HG03565 (cell line): ENCODE results near the gene DPH1.

ENCODE experiments used
- ATAC-seq: cut with Tn5 transposase; IDR thresholded peaks from one replicate; pipeline ENCODE4 v1.9.1; 2021; ENCODE audit warnings: mild to moderate bottlenecking, moderate library complexity; ENCODE audit not compliant: unreplicated experiment

Gene DPH1

DNA sequence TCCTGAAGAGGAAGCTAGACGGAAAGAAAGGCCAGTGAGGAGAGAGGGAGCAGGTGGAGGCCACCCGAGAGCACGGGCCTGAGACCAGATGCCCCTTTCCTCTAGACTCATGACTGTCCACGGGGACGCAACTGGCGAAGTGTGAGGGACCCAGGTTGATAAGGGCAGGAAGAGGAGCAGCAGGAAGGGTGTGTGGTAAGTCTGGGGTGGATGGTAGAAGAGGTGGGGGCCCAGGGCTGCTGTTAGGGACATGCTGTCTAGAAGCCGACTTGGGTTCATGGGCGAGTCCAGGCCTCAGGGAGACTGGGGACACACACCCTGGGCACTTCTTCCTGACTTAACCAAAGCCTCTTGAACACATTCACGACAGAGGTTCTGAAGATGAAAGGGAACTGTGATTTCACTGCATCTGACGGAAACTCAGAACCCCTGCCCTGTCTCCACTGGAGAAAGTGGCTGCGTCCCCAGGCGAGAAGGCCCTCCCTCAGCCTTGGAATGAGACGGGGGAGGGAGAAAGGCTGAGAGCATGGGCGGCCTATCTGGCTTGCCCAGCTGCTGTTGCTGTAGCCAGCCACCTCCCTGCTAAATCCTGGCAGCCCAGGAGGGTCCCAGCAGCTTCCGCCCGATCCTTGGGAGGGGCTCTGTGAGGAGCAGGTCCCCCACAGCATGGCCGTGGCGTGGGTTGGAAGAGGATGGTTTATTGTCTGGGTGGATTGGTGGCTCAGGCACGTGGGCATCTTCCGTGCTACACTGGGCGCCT is 30.9 kb downstream of the DPH1 start:
- no peak for ATAC-seq

DNA sequence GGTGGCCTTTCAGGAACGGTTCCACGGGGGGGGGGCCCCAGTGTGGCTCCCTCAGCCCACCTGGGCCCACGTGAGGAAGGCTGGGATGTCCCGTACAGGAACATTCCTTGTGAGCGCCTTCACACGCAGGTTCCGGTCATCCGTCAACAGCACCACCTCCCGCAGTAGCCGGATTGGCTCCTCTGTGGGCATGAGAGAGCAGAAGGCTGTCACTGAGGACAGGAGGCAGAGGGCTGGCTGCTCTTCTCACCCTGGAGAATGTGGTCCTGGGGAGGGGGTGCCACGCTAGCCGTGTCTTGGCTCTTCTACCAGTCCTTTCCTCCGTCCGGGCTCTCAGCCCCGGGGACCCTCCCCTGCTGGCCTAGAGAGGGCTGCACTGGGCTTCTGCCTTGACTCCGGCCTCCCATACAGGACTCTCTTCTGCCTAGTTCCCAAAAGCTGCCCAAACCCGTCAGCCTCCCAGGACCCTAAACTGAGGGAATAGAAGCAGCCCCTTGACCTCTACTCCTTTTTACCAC is 31.5 kb downstream of the DPH1 start:
- ATAC-seq: no peak

DNA sequence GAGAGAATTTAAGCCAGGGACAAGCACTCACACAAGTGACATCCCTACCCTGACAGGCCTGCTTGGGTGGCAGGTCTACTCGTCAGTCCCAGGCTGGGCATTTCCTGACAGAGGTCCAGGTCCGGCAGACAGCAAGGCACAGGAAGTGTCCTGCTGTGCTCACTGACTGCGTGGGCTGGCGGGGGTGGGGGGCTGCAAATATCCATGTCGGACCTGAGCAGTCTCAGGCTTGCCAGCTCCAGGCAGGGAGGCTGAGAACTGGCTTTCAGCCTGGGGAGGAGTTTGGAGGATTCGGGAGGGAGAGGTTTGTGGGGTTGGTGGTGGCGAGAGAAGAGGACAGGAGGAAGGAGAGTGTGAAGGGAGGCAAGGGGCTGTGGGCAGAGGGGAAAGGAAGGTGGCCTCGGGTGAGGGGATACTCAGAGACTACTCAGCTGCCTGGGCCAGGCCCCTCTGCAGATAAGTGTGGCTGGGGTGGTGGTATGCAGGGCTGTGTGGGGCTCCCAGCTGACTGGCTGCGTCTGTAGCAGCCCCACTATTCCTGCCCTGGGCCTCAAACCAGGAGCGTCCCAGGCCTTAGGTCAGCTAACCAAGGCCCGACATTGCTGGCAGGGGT is 32.7 kb downstream of the DPH1 start:
- ATAC-seq: no peak

- ATAC-seq: no peak
Measured at GRCh38 chr17:2063261-2064146, 33.6 kb downstream of the DPH1 start.

DNA sequence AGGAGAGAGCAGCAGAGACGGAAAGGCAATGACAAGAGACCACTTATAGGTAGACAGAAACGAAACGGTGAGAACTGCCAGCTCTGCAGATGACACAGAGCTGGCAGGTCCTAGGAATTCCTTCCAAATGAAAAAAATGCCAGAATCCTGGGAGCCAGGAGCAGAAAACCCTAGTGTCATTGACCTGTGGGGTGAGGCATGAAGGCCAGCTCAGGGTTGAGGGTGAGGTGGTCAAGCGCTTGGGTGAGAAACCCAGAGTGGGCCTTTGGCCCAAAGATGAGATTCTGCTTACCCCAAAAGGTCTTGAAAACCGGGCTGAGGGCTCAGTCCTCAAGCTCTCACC is 34.2 kb downstream of the DPH1 start:
- no peak for ATAC-seq

DNA sequence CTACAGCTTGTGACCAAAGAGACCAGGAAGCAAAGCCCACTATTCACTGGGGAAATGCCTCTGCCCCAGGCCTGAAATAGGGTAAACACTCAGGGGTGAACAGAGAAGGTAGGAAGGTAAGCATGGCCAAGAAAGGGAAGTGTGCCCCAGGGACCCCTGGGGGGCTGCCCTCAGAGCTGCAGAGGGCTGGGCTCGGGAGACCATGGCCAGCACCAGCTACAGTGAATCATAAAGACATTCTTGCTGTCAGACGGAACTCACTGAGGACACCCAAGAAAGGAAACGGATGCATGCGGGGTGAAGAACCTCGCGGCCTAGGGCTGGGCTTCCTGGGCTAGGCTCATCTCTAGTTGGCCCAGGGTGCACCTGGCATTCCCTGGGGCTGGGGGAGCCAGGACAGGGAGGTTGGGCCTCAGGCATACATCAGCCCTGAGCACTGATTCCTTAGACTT is 34.6 kb downstream of the DPH1 start:
- no peak for ATAC-seq

DNA sequence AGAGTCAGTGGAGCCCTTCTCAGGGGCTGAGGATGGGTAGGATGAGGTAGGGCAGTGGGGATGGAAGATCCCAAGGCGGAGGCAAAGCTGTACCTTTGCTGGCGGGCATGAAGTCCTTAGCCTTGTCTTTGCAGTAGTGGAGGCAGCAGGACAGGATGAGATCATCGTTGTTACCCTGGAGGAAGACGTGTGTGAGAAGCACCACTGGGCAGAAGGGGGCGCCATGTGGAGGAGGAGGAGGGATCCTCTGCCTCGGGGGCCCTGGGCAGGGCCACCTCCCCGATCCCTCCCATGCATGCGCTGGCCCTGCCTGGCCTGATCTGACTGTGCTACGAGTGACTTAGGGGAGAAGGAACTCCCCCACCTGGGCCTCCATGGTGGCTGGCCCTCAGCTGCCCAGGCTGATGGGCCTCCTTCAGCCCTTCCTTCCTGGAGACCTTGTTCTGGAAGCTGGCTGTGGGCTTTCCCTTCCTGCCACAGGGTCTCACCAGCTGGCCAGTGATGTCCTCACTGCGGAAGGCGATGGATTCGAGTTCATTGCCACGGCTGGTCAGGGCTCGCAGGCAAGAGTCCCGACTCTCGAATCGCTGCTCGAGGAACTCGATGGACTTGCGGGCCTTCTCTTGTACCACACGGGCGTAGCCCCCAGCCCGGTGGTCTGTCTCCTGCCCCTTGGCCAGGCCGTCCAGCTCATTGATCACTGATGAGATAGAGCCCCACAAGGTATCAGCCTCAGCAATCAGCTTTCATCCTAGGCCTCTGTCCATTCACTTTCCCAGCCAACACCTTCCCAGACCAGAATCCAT is 35.2 kb downstream of the DPH1 start:
- no peak for ATAC-seq

GRCh38 chr17:2065949-2066400 is 36.0 kb downstream of the DPH1 start:
- no peak for ATAC-seq

DNA sequence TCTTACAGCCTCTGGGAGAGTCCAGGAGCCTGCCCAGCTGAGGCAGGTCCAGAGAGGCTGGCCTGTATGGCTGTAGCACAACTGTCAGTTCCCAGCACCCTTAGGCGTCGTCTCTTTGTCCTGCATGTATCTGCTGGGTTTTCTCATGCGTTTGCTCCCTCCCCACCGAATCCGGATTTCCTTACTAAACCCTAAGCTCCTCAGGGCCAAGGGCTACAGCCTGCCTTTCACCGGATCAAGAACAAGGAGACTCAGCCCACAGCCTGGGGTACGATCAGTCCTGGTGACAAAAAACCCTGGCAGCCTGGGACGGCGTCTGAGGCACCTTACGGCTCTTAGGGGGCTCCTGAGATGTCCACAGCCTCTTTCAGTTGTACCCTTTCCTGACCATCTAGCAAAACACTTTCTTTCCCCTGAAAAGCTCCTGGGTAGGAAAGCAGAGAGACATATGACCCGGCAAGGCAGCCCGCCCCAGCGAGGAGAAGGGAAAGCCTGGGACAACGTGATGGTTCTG is 37.2 kb downstream of the DPH1 start:
- ATAC-seq: no peak

GRCh38 chr17:2067608-2068024 is 37.7 kb downstream of the DPH1 start:
- ATAC-seq: no peak

DNA sequence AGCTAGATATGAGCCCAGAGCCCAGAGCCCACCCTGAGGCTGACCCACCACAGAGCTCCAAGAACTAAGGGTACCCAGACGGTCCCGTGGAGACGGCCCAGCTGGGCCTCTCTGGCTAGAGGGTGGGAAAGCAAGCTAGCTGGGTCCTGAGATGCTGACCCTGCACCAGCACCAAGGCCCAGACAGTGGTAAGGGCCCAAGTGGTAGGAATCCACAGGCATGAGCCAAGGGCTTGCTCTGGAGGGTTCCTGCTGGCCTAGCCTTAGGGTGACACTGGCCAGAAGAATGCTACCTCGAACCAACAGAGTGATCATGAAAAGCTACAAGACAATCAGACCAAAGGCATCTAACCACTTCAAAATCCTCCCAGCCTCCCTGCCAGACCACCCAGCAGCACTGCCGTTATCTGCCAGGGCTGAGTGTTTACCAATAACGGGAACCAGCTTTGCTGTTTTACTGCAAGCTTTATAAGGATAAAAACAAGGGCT is 38.1 kb downstream of the DPH1 start:
- no peak for ATAC-seq

- ATAC-seq: no peak
Measured at GRCh38 chr17:2068519-2069051, 38.6 kb downstream of the DPH1 start.

DNA sequence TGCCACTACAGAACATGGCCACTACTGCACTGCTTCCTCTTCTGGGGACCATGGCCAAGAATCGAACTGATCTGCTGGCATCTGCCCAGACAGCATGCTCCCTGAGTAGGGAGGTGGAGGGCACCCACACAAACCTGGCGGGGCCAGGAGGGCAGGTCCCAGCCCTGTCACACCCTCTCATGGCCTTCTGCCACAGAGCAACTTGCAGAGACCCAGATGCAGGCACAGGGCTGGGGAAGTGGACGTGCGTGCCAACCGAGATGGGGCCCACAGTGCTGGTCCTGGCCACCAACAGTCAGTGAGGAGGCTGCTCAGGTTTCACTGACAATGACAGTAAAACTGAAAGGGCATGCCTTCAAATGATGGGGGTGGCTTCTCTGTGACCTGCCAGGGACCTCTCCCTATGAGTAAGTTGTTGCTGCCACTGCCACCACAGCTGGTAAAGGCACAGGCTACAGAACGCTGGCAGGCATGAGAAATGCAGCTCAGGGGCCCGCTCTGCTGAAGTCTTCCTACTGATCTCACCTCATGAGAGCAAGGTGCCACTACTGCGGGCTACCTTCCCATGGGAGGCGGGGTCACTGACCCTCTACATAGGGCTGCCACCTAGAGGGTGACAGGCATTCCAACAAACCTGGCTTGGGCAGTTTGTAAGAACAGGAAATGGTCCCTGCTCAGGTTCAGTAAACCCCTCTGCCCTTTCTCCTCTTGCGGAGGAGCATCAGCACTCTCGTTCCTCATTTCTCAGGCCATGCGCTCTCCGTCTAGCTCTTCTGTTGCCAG is 40.5 kb downstream of the DPH1 start:
- peak; percentile 62 for ATAC-seq

GRCh38 chr17:2071024-2071385 is 41.1 kb downstream of the DPH1 start:
- ATAC-seq: no peak

DNA sequence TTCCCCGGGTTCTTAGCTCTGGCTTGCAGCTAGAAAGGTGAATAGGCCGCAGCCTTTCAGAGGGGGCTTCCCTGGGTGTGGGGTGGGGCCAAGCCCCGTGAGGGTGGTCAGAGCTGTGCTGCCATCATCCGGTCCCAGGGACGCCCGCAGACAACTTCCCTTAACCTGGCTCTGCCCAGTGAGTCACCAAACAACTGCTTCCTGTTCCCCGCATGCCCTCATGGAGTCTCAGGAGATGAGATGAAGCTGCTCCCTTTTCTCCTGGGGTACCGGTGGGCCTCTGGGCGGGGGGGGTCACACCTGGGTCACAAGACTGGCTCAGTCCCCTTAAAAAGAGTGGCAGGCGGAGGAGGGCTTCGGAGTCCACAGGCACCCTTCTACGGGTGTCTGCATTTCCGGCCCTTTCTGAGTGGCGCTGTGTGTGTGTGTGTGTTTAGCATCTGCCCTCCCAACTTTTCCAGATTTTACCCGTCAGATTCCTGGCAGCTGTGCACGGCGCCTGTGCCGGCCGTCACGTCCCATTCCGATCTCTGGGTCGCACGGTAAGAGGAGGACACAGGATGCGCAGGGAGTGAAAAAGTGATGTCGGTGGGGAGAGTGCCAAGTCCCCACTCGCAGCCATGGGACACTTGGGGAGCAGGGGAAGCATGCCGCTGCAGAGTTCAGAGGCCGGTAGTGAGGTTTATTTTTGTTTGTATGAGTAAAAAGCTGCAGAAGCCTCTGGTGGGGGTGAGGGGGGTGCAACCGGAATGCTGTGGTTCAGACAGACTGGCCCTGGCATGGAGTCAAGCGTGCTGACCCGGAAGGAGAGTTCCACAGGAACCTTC is 41.7 kb downstream of the DPH1 start:
- no peak for ATAC-seq

DNA sequence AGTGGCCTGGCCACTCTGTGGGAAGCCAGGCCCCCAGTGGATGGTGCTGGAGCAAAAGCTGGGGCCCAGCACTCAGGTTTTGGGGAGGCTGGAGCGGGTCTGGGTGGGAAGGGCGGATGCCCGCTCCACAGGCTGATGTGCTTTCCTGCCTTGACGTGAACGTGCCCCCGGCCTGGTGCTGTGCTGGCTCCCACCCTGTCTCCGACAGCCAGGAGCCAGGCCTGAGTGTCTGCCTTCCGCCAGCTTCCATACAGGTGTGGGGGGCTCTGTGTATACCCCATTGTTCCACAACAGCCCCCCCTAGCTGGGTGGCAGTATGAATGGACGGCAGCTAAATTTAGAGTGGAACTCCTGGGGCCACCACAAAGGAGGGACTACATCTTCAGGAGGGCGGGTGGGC is 45.0 kb downstream of the DPH1 start:
- ATAC-seq: no peak

- ATAC-seq: no peak
Measured at GRCh38 chr17:2075336-2076086, 45.6 kb downstream of the DPH1 start.
